Measurements from ENCODE around the gene CCM2.

CCM2 gene

GRCh38 chr7:45118889-45119331 lies 118.9 kb downstream of the CCM2 start:
- intact Hi-C loops (cut with DNase I): loop anchor here (10.0 kb wide), 1 partner anchor 514 kb away; the partner anchor contains the start of gene OGDH
- DNase-seq: peak in 1 of 42 donors; percentile 14

GRCh38 chr7:45119550-45119949 lies 119.5 kb downstream of the CCM2 start:
- intact Hi-C loops (cut with DNase I): loop anchor here (10.0 kb wide), 1 partner anchor 515 kb away; the partner anchor contains the start of gene OGDH
- no peak for DNase-seq

GRCh38 chr7:45122975-45123860 lies 123.2 kb downstream of the CCM2 start:
- peak in 1 of 42 donors; percentile 9 for DNase-seq
- intact Hi-C loops (cut with DNase I): no loop called here

DNA sequence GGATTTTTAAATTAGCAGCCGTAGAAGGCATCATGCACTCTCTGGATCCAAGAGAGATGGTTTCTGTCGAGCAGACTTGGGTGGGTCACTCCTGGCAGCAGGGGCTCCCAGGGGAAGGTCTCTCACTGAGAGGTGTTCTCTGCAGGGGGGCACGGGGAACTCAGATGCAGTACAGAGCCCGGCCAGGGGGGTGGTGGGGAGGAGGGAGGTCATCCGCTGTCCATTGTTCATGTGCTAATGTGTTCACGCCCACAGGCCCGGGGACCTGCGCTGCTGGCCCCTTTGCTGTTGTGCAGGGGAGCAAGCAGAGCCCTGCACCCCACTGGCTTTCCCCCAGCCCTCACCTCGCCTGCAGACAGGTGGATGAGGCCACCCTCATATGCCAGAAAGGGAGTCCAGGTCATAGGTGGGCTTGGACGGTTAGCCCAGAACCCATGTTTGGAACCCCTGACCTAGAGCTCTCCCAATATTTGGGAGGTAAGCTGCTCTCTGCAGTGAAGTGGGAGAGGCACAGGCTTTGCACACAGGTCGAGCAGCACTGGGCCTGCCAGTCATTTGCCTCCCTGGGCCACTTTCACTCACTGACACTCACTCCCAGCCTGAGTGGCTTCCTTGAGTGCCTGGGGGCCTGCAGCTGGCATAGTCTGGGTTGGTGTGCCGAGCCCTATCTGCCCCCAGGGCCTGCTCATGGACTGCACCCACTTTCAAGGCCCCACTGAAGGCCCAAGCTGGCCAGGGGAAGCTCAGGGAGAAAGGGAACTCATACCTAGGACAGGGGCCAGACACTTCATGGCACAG lies 124.1 kb downstream of the CCM2 start:
- intact Hi-C loops (cut with DNase I): no loop called here
- no peak for DNase-seq

- no peak for DNase-seq
- intact Hi-C loops (cut with DNase I): no loop called here
Observed at GRCh38 chr7:45125193-45125904, 125.3 kb downstream of the CCM2 start.
